PC-3 (cell line): ENCODE measurements around the gene SLC12A1.

Experiments
- CTCF ChIP-seq: fragments of 300-600 bp; sonication (generic); conservative IDR thresholded peaks from 2 replicates; pipeline ENCODE4 v1.5.1; 2017; ENCODE audit warnings: antibody characterized with exemption, low read depth, mild to moderate bottlenecking, low read length
- EZH2 ChIP-seq: fragments of 300-600 bp; sonication (generic); IDR thresholded peaks from one replicate; pipeline ENCODE4 v1.6.1; 2017; ENCODE audit warnings: antibody characterized with exemption, mild to moderate bottlenecking, low read length; ENCODE audit not compliant: unreplicated experiment
- EZH2phosphoT487 ChIP-seq: fragments of 300-600 bp; sonication (generic); IDR thresholded peaks from 2 replicates; pipeline ENCODE4 v1.6.1; 2018; ENCODE audit warnings: mild to moderate bottlenecking, antibody characterized with exemption, low read length, borderline replicate concordance

- TF ChIP-seq EZH2phosphoT487 (no peak), CTCF (no peak), EZH2 (no peak)
Observed at GRCh38 chr15:48317221-48317620, 111.1 kb downstream of the SLC12A1 start.
